SK-MEL-5 (cell line): ENCODE results near the gene ANKRD33B. TPM values are rescaled to one million over a fixed set of nuclear protein-coding genes. Genes with fewer than 3 reads are reported as not detected.
"Not testable (repeated sequence)": the region's sequence is repeated elsewhere in the genome, so short reads cannot be mapped to it uniquely, and the experiment has no call there.

ENCODE experiments used
- DNase-seq: peaks from one replicate; pipeline ENCODE4 v3.0.0-alpha.2; 2016; ENCODE audit warnings: low read depth, low spot score
- in situ Hi-C: cut with HindIII; loops from 2 replicates; pipeline ENCODE4 v1.10.0; 2016; ENCODE audit warnings: low sequenced_read_pairs, high pct_unique_total_duplicates, low pct_unique_long_range_greater_than_20kb
- total RNA-seq: library from RNA; depleted of rRNA; stranded (reverse); fragments of >200 nt; shearing (Covaris generic); gene quantifications from 2 replicates; pipeline ENCODE4 v1.2.3, GENCODE V29; 2014

The ANKRD33B gene
- total RNA-seq, 1 experiment from 2014 or later, result 1.3 TPM

DNA sequence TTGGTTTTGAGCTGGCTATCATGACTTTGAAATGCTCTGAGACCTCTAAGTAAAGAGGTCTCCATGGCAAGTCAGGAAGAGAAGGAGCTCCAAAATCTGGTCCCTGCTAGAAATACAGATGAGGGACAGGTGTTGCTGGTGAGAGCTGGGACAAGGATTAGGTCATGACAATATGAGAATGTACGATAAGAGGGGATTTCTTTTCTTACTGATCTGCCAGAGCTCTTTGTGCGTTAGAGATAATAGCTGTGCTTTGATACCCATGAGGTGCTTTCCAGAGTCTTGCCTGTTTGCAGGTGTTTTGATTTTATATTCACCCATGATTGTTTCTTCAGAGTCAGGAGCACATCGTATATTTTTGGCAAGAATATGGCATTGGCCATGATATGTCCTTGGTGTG is 56.5 kb downstream of the ANKRD33B start:
- no peak for DNase-seq
- in situ Hi-C loops, result no loop called here

DNA sequence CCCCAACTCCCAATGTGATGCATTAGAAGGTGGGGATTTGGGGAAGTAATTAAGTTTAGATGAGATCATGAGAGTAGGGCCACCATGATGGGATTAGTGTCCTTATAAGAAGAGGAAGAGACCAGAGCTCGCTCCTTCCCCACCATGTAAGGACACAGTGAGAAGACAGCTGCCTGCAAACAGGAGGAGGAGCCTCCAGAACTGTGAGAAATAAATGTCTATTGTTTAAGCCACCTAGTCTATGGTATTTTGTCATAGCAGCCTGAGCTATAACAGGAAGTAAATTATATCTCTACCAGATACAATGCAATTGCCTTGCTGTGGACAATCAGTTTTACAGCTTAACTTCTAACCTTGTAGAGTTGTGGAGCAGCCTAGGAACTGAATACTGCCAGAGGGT is 58.0 kb downstream of the ANKRD33B start:
- DNase-seq, result no peak
- in situ Hi-C loops, result no loop called here

DNA sequence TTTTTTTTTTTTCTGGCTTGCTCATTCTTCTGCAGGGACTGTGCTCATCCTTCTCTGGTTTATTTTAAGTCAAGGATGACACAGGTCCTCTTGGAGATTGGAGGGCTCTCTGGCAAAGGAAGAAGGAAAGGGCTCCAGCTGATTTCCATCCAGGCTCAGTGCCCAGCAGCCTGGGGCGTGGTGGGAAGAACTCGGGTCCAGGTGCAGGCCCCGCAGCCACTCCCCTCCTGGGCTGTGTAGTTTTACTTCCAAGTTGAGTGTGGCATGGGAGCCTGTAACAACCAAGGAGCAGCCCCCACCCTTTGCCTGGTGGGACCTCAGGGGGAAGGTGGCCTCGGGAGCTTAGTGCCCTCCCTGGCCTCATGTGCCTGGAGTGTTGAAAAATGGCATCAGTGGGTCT is 58.9 kb downstream of the ANKRD33B start:
- in situ Hi-C loops, result no loop called here
- DNase-seq, result no peak

DNA sequence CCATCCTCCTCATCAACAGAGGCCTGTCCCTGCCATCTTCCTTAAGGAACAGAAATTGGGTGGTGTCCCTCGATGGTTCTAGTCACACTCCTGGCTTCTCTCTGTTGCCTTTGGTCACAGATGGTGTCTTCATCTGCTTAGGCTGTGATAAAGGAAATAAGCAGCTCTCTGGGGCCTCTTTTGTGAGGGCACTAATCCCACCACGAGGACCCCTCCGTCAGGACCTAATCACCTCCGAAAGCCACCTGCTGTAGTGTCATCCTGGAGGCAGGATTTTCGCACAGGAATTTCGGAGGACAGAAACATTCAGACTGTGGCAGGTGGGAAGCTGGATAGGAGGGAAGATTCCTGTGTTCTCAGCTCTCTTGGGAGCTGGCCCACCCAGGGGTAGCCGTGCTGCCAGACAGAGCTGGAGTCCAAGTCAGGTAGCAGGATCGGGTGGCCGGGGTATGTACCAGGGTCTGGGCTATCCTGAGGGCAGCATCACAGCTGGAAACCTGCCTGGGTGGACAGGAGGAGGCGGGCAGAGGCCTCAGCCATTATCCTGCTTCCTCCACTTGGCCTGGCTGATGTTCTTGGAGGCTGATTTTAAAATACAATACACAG is 59.5 kb downstream of the ANKRD33B start:
- no peak for DNase-seq
- in situ Hi-C loops, result no loop called here

DNA sequence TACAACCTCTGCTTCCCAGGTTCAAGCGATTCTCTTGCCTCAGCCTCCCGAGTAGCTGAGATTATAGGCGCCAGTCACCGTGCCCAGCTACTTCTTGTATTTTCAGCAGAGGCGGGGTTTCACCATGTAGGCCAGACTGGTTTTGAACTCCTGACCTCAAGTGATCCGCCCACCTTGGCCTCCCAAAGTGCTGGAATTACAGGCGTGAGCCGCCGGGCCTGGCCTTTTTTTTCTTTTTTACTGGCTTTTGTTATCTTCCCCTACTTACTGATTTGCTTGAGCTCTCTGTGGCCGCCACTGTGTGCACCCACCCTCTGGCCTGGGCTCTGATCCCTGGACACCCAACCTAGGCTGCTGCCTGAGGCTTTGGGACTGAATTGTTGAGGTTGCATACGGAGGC is 60.3 kb downstream of the ANKRD33B start:
- in situ Hi-C loops, result no loop called here
- DNase-seq, result no peak

DNA sequence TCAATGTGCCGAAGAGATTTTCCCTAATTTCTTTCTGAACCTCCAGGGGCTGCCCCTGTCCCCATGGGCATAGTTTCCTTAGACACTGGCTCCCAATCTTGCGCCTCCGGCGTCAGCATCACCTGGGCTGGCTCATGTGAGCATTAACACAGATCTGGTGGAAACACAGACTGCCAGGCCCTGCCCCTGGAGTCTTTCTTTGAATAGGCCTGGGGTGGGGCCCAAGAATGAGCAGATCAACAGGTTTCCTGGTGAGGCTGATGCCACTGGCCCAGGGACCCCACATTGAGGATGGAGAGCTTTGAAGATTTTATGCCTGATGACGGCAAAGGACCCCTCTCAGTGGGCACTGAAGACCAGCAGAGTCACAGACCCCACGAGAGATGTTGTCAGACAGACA is 60.8 kb downstream of the ANKRD33B start:
- in situ Hi-C loops, result no loop called here
- DNase-seq, result no peak

DNA sequence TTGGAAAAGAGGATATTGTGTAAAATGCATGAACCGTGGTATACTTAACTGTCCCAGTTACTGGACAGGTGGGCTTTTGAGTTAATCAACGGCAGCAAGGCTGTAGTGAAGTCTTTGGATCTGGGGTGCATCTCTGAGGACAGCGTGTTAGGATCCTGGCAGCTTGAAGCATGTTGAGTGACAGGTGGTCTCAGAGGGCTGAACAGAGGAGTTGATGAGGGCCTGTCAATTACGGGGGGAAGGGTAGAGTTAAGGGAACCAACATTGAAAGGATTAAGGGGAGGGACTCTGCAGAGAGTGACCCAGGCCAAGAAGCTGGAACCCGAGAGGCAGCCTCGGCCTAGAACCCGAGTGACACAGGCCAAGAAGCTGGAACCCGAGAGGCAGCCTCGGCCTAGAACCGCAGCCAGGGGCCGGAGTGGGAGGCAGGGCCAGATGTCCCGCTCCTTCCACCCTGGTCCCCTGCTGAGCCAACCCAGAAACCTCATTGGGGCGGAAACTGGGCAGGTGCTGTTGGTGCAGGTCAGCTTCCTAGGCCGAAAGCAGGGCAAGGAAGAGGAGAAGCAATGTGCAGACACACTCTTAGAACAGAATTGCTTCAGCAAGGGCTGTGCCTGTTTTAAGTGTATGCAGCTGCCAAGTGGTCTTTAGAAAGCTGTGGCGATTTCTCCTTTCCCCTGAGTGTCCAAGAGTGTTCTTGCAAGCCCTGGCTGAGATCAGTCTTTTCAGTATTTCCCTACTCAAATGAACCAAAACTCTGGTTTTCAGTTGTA is 62.0 kb downstream of the ANKRD33B start:
- in situ Hi-C loops, result no loop called here
- no peak for DNase-seq

DNA sequence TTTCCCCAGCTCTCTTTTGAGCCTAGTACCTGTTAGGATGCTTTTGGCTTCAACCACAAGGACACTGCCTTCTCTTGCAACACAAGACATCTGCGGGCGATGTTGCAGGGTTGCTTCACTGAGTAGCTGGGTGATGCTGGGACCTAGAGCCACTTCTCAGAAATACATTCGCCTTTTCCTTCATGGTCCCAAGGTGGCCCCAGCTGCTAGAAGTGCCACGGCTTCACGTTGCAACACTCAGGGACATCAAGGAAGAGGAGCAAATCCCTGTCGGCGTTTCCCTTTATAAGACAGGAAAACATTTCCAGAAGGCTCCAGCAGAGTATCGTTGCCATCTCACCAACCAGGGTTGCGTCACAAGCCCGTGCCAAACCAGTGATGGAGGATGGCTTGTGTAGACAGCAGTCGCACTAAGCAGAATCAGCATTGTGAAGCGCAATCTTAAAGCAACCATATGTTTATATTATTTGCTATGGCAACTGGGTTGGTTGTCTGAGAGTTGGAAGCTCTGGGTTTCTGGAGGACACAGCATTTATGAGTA is 62.7 kb downstream of the ANKRD33B start:
- DNase-seq, result no peak
- in situ Hi-C loops, result no loop called here

DNA sequence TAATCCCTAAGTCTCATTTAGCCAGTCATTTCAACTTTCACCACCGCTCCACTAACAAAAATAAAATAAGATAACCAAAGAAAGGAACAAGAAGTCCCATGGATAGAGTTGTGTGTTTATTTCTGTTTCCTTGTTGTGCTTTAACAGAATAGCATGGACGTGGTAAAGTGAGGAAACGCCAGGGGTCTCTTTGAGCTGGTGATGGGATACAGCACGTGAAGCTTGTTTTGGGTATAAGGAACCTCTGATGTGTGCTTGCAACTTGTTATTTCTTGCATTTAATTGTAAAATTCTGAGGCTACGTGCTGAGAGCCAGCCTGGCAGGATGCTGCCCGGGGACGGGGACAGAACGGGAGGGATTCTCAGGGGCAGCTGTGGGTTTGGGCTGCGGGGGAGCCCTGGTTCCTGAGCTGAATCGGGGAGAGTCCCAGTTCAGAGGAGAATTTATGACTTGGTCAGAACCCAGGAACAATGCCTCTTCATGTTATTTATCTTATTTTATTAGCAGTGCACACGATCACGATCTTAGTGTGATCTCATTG is 63.4 kb downstream of the ANKRD33B start:
- DNase-seq, result no peak
- in situ Hi-C loops, result no loop called here

DNA sequence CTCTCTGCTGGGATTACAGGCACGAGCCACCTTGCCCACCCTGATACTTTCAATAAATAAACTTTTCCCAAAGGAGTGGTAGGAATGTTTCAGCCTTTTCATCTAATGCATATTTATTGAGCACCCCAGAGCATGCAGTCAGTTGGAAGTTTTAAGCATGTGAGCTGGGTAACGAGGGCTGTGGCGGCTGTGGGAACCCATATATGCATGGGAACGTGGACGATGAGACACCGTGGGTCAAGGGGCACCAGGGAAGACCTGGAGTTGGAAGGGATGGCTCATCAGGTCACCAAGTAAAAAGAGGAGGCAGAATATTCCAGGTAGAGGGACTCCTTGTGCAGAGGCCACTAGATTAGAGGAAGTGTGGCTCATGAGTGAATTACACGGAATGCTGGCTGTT is 64.7 kb downstream of the ANKRD33B start:
- no peak for DNase-seq
- in situ Hi-C loops, result no loop called here

DNA sequence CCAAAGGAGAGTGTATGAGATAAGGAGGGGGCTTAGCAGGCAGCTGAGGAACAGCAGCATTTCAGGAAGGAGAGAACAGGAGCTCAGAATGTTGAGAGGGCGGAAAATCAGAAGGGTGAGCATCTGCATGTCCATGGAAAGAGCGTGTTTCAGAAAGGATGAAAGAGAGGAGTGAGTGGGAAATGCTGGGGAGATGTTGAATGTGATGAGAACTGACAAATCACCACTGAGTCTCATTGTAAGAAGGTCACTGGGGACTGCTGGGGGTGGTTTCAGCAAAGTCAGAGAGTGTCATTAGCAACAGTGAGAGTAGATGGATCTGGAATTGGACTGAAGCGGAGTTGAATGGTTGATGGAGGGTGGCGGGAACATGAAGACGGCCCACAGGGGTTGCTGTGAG is 65.8 kb downstream of the ANKRD33B start:
- in situ Hi-C loops, result no loop called here
- no peak for DNase-seq

DNA sequence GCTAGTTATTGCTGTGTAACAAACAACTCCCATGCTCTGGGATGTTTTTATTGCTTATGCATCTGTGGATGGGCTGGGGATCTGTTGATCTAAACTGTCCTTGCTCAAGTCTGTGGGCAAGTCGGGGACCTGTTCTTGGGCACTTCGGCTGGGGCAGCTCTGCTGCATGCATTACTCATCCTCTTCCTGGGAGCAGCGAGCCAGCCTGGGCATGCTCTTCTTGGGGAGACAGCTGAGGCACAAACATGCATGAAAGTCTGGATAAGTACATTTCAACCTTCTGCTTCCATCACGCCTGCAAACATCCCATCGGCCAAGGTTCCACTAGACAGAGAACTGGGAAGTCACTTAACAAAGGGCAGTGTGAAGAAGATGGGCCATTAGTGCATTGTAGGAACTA is 66.3 kb downstream of the ANKRD33B start:
- in situ Hi-C loops, result no loop called here
- DNase-seq, result no peak

DNA sequence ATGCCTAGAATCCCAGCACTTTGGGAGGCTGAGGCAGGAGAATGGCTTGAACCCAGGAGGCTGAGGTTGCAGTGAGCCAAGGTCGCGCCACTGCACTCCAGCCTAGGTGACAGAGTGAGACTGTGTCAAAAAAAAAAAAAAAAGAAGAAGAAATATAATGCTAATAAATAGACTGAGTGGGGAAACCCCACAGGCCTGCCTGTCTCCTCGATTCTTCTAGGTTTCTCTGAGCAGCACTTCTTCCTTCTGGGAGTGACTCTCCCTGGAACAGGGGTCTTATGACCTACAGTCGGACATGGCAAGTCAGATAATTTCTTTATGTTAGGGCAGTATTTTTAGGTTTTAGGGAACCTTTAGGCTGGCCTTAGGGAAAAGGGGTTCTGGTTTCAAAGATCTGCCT is 66.9 kb downstream of the ANKRD33B start:
- DNase-seq, in situ Hi-C loops: not testable (repeated sequence)

DNA sequence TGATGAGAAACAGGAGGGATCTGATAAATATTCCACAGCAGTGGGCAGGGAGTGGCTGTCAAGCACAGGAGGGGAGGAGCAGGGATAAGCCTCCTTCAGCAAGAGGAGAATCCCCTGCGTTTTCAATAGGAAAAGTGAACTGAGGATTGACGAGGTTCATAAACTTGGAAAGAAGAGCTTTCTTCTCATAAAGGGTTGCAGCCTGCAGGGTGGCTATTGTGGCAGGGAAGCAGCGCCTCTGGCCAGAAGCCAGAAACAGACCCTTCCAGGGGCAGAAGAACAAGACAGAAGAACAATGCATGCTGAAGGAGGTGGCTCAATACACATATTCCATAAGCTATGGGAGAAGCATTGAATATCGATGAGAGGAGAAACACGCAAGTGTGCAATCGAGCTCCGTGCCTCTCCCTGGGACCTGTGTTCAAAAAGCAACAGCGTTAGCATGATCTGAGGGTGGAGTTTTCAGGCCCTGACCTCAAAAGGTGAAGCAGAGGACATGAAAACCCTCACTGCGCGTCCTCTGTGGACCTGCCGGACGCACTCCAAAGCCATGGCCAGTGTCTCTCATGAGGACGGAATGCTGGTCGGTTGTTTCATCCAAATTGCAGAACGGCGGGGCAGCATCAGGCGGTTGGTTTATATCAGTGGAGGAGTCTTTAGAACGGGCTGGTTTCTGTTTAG is 67.6 kb downstream of the ANKRD33B start:
- in situ Hi-C loops, result no loop called here
- DNase-seq, result no peak

DNA sequence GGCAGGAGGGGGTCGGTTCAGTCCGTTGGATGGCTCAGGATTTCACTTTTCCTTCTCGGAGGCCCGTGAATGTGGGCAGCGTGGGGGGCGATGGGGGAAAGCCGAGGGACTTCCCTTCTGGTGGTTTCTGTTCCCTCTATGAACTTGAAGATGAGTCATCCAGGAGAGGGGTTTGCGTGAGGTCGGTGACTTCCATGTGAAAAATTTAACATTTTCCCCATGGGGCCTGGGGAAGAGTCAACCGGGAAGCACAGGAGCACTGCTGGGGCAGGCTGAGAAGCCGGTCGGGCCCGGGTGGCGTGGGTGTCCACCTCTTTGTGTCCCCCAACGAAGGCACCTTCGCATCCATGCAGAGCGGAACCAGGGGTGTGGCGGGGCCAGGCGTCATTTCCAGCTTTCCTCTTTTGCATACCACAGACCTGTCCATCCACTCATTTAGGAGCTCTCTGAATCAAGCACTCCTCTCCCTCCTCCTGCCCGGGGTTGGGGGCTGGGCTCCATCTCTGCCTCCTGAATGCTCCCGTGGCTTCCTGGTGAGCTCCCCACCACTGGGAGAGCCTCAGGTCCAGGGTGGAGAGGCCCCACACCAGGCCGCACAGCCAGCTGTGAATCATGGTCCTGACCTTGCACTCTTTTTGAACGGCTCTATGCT is 68.4 kb downstream of the ANKRD33B start:
- no peak for DNase-seq
- in situ Hi-C loops, result no loop called here

DNA sequence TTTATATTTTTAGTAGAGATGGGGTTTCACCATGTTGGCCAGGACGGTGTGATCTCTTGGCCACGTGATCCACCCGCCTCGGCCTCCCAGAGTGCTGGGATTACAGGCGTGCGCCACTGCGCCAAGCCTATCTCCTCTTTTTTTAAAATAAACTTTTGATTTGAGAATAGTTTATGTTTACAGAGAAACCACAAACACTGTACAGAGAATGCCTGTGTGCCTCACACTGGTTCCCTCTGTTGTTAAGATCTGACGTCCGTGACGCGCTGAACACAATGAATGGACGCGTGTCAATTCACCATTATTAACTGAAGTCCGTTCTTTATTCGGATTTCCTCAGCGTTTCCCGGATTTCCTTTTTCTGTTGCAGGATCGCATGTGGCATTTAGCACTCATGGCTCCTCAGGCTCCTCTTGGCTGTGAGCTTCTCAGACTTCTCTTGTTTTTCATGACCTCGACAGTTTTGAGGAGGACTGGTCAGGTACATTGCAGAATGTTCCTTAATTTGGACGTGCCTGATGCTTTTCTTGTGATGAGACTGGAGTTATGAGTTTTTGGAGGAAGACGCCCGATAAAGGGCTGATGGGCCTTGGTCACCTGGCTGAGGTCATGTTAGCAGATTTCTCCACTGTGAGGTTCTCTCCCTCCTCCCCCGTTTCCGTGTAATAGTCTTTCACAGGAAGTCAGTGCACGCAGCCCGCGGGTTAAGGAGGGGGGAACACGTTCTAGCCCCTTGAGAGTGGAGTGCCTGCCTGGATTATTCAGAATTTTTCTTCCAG is 69.6 kb downstream of the ANKRD33B start:
- no peak for DNase-seq
- in situ Hi-C loops, result no loop called here

DNA sequence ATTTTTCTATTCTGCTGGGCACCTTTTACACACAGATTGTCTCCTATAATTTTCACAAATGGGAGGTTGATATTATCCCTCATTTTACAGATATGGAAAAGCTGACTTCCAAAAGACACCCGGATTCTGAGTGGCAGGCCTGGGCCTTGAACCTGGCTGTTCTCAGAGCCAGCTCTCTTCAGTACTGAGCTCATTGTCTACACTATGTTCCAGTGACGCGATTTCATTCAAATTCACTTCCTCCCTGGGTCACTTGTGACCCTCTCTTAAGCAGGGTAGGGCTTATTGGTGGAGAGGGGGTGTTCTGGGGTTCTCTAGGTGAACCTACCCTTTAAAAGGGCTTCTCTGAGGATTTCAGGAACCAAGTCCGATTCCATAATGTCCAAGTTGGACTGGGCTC is 70.2 kb downstream of the ANKRD33B start:
- in situ Hi-C loops, result no loop called here

More for the DNA sequence above, 70.2 kb downstream of the ANKRD33B start:
- DNase-seq, result no peak
